NAMALWA (cell line): Measurements from ENCODE around the gene DUSP10.

Experiments
- DNase-seq: peaks from one replicate; pipeline ENCODE4 v3.0.0-alpha.2; 2015; ENCODE audit warnings: low spot score

Gene DUSP10

DNA sequence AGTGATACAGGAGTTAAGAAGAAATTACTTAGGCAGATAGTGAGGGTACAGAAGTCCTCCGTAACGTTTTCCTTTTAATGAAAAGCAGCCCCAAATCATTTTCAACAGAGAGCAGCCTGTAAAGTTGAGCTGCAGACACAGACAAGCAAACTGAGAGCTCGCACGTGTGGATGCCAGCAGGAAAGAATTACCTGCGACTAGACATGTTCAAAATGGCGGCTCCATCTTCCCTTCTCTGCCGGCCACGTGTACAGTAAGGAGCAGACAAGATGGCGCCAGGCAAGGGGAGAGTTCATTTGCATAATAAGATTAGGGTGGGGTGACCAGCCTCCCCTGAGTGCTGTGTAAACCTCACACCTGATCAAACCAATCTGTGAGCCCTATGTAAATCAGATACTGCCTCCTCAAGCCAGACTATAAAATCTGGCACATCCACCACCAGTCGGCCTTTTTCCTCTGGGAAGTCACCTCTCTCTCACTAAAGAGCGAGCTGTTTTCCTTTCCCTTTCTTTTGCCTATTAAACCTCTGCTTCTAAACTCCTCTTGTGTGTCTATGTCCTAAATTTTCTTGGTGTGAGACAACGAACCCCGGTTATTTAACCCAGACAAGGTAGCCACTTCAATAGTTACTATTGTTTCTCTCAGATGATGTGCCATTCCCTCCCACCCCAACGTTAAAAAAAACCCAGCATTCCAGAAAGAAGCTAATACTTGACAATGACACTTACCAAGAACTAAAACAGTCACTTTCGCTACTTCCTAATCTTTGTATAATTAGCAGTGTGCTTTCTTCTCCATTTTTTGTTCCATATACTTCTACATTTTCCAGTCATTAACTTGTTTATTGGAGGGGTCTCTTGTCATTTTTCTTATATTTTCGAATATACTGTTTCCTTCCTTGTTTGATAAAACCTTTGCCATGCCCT lies 27.4 kb downstream of the DUSP10 start:
- no peak for DNase-seq

DNA sequence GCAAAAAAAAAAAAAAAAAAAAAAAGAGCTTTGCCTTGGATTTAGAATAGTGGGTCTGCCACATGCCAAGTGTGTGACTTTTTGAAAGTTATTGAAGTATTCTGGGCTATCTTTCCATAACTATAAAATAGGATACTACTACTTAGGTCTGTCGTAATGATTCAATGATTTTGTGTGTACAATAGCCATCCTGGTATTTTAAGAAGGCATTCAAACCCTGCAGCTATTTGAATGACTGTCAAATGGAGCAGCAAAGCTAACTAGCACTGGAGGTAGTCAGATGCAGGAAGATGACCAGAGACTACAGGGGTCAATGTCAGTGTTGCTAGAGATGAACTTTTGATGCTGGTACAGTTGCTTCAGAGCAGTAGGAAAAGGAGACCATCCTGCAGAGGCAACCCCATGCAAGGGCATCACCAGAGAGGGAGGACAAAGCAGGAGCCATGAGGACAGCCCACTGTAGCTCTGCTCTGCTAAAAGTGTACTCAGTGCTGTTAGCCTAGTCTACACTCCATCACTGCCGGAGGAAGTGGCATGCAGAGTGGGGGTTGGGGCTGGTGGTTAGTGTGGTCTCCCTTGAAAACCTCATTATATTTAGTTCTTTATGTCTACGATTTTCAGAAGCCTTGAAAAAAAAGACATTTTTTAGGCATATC lies 29.0 kb downstream of the DUSP10 start:
- peak; percentile 30 for DNase-seq

DNA sequence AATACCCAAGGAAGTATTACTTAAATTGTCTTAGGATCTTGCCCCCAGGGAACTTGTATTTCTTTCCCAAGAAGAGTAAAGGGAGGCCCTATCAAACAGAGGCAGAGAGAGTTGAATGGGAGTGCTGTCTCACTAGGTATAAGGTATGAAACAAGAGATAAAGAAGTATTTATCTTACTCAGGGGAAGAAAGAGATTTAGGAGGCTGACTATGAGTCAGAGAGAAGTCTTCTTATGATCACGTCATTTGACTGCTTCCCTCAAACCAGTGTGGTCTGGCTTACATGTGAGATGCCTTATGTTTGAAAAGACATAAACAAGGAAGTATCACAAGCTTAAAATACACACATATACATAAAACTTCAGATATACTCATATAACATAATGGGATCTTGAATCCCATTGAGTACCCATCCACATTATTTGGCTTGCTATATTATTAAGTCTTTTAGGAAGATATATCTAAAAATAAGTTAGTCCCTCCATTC lies 29.6 kb downstream of the DUSP10 start:
- peak; percentile 42 for DNase-seq

GRCh38 chr1:221711656-221712055 lies 30.2 kb downstream of the DUSP10 start:
- DNase-seq: no peak

DNA sequence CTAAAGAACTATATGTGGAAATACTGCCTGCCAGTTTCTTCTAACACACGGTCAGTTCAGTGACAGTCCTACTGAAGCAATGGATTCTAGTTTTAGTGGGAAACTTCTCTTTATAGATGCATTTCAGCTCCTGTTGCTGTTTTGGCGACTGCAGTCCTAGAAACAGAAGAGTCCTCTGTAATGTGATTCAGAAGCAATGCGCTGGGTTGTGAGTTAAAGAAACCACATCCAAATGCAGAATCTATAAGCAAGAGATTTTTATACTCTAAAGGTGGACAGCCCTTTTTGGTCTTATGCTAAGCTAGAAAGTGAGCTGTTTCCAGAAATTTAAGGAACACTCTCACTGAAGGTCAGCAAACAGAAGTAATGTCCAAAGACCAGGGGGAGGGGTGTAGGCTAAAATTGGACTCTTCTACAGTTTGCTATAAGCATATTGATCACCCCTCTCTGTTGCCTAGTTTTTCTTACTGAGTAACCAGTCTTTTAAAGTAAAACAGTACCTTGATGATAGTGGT lies 30.8 kb downstream of the DUSP10 start:
- no peak for DNase-seq

- no peak for DNase-seq
Measured at GRCh38 chr1:221709854-221710253, 32.0 kb downstream of the DUSP10 start.

GRCh38 chr1:221708987-221709386 lies 32.9 kb downstream of the DUSP10 start:
- DNase-seq: peak; percentile 94

GRCh38 chr1:221708076-221708571 lies 33.8 kb downstream of the DUSP10 start:
- DNase-seq: peak; percentile 77

GRCh38 chr1:221706876-221707582 lies 34.9 kb downstream of the DUSP10 start:
- no peak for DNase-seq

DNA sequence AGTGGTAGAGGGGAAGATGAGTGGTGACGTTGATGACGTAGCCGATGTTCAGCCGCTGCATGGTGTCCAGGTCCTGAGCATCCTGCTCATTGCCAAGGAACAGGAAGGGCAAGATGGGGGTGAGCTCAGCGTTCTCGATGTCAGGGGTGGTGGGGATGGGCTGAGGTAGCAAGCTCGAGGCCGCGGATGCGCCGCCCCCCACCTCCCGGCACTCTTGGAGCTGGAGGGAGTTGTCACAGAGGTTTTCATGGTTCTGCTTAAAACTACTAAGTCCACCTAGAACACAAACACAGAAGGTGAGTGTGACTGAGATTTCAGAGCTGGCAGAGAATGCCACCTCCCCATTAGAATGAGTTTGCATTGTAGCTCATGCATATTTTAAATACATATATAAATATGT lies 35.7 kb downstream of the DUSP10 start:
- DNase-seq: no peak

DNA sequence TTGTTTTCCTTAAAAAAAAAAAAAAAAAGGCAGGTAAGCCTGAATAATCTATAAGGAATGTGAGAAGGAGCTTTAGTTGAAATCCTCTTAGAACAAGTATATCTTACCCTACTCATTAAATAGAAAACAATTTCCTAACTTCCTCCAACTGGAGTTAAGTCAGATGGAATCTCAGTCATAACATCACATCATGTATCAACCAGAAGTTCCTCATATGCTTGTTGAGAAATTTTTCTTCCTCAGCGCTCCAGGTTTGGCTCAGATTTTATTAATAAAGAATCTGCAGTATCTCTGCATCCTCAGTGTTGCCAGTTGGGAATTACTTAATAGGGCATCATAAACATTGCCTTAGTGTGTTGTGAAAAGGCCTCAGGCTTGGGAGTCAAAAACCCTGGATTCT lies 37.6 kb downstream of the DUSP10 start:
- no peak for DNase-seq

GRCh38 chr1:221701570-221702186 lies 40.2 kb downstream of the DUSP10 start:
- no peak for DNase-seq

GRCh38 chr1:221700948-221701347 lies 40.9 kb downstream of the DUSP10 start:
- DNase-seq: no peak

- no peak for DNase-seq
Measured at GRCh38 chr1:221700536-221700935, 41.4 kb downstream of the DUSP10 start.

DNA sequence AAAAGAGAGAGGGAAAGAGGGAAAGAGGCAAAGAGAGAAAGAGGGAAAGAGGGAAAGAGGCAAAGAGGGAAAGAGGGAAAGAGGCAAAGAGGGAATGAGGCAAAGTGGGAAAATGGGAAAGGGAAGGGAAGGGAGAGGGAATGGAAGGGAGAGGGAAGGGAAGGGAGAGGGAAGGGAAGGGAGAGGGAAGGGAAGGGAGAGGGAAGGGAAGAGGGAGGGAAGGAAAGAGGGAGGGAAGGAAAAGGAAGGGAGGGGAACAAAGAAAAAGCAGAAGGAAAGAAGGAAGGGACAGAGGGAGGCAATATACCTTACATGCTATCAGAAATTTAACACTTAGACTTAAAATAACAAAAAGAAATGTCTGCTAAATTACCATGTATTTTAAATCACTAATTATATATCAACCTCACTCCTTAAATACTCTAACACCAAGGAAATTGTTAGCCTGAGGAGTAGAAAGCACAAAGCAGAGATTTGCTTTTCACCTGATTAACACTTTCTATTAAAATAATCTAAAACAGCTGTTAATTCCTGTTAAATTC lies 41.8 kb downstream of the DUSP10 start:
- no peak for DNase-seq

- no peak for DNase-seq
Measured at GRCh38 chr1:221699577-221699976, 42.3 kb downstream of the DUSP10 start.

GRCh38 chr1:221698579-221699349 lies 43.1 kb downstream of the DUSP10 start:
- no peak for DNase-seq

DNA sequence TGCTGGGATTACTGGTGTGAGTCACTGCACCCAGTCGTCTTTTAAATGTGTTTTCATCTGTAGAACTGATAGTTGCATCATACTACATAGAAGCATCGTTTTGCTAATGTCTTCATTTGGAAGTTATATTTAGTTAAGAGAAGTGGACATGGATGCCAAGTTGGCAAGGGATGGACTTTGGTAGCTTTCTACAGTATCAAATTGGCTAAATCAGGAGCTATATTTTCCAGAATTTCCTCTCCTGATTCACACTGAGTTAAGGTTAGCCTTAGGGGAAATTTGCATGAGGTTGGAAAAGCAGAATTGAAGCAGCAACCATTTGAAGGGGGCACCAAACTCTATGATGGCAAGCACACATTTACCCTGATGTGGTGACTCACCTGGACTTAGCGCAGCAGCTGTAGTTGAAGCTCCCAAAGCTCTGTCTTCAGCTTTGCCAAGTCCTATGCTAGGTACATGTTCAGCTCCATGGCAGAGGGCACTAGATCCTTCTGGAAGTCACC lies 43.9 kb downstream of the DUSP10 start:
- no peak for DNase-seq

DNA sequence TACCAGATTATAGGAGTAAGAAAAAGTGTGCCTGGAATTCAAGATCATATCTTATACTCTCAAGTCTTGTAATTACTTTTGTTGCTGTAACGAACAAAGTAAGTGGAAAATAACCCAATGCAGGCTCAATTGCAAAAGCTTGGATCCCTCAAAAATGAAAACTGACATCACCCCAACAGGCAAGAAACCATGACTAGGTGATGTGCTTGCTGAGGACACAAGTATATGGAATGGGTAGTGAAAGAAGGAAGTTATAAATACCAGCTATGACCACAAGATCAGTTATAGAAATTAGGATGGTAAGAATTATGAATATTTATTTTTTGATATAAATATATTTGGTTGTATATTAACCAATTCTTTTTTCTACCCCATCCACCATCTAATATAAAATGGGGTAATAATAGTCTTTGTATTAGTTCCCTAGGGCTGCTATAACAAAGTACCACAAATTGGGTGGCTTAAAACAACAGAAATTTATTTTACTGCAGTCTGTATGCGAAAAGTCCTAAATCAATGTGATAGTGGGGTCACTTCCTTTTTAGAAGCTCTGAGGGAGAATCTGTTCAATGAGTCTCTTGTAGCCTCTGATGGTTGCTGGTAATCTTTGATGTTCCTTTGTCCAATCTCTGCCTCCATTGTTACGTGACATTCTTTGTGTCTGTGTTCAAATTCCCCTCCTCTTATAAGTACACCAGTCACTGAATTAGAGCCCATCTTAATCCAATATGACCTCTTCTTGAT lies 45.0 kb downstream of the DUSP10 start:
- DNase-seq: no peak

- no peak for DNase-seq
Measured at GRCh38 chr1:221696027-221696426, 45.9 kb downstream of the DUSP10 start.
